NCI-H187 treated with DMSO at 0.1 percent for 48 hours (cell line): ENCODE results near the gene RASL12.
"Not testable (repeated sequence)": the region's sequence is repeated elsewhere in the genome, so short reads cannot be mapped to it uniquely, and the experiment has no call there.

Experiments used
- DNase-seq: peaks from one replicate; lab custom pipeline; 2025; lab: John Stamatoyannopoulos, UW

The RASL12 gene

GRCh38 chr15:65067645-65068402 is at the start of gene RASL12:
Gene RASL12, minus strand, starts transcription at chr15:65067991. Its CDS starts 156 bp downstream, at chr15:65067835.
- no peak for DNase-seq

DNA sequence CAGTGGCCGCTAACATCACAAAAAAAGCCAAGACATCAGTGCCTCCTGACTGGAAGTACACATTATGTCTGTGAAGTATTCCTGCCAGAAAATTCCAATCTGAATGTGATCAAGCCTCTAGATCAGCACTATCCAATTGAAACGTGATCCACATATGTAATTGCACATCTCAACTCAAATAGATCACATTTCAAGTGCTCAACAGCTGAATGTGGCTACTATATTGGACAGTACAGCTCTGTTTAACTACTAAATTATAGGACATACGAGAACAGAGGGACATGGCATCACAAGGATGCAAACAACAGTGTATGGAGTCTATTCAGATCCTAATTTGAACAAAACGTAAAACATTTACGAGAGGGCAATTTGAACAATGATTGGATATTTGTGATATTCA is 47.8 kb upstream of the RASL12 start:
- DNase-seq: no peak

- DNase-seq: no peak
Observed at GRCh38 chr15:65115086-65115485, 47.3 kb upstream of the RASL12 start, which contains the start of gene UBAP1L. Gene UBAP1L, minus strand, starts transcription at chr15:65115200. Its CDS starts 8,985 bp downstream, at chr15:65106215.

GRCh38 chr15:65110676-65111292 is 43.0 kb upstream of the RASL12 start:
- no peak for DNase-seq

GRCh38 chr15:65106011-65106590 is 38.3 kb upstream of the RASL12 start:
- no peak for DNase-seq

DNA sequence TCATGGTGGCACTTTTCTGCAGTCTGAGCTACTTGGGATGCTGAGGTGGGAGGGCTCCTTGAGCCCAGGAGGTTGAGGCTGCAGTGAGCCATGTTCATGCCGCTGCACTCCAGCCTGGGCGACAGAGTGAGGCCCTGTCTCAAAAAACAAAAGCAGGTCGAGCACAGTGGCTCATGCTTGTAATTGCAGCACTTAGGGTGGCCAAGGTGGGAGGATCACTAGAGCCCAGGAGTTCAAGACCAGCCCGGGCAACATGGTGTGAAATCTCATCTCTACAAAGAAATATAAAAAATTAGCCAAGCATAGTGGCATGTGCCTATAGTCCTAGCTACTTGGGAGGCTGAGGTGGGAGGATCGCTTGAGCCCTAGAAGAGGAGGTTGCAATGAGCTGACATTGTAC is 37.2 kb upstream of the RASL12 start:
- no peak for DNase-seq

GRCh38 chr15:65102912-65103311 is 35.1 kb upstream of the RASL12 start:
- DNase-seq: no peak

DNA sequence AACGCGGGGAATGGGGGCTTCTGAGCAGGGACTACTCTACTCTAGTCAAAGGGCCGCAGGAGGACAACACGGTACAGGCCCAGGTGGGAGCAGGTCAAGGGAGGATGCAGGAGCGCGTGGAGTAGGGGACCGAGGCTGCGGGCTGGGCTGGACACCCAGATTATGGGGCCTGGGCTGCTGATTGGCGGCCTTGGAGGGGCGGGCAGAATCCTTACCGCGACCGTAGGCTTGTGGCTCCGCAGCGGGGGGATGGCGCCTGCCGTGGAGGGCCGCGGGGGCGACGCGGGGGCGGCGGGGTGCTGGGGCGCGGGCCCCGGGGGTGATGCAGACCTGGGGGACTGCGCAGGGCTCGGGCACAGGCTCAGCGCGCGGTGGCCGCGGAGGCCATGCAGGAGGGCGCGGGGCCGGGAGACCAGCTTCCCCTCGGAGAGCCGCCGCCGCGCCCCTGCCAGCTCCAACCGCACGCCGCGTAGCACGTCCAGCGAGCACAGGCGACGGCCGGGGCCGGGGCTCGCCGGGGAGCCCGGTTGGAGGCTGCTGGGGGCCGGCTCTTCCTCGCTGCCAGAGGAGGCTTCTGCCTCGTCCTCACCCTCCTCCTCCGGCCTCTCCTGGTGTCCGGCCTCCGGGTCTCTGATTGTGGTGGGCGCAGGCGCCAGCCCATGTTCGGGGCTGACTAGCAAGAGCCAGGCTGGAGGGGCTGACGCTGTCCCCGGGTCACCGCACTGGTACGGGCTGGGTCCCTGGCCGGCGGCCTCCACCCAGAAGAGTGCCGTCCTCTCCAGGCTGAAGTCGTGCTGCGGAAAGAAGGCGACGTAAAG is 34.3 kb upstream of the RASL12 start:
- no peak for DNase-seq

DNA sequence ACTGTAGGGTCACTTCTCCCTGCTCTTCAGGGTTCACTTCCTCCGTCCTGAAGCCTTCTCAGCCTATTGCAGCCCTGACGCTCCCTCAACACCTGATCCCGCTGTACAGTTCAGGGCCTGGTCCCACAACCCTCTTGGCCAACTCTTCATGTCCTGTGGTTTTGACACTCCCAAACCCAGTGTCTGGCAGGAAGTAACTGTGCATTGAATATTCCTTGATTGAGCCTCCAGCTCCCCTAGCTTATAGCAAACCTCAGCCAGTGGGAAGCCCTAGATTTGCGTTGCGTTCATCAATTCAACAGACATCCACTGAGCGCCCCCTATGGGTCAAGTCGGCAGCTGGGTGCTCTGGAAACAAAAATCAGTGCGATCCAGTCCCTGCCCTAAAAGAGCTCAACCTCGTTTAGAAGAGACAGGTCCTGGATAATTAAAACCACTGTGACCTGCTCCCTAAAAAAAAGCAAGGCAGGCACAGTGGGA is 33.7 kb upstream of the RASL12 start:
- no peak for DNase-seq

- DNase-seq: no peak
Observed at GRCh38 chr15:65100442-65100841, 32.7 kb upstream of the RASL12 start.

- DNase-seq: not testable (repeated sequence)
Observed at GRCh38 chr15:65099801-65100200, 32.0 kb upstream of the RASL12 start.

- DNase-seq: no peak
Observed at GRCh38 chr15:65099336-65099735, 31.5 kb upstream of the RASL12 start.

DNA sequence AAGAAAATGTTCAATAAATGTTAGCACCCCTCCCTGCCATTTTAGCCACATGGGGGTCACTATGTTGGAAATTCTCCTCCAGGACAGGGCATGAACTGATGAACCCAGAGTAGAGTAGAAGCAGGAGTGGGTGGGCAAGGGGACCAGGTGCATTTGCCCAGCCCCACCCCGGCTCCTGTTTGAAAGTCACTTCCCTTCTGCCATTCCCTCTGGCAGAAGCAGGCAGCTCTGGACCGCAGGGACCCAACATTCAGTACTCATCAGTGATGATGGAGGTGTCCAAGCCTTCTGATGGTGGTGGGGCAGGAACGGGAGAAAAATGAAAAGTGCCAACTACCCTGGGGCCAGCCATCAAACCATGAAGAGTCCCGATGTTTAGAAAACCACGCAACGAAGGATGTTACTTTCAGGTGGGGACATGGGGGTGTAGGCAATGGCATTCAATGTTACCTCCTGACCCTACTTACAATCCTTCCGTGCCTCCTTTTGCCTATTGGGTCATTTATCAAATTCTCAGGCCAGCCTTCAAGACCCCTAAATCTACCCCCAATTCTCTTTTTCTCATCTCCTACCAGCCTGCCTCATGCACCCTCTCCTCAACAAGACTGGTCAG is 30.0 kb upstream of the RASL12 start:
- DNase-seq: no peak

GRCh38 chr15:65096481-65097385 is 28.9 kb upstream of the RASL12 start:
- DNase-seq: no peak

- DNase-seq: no peak
Observed at GRCh38 chr15:65095747-65096104, 27.9 kb upstream of the RASL12 start.

- DNase-seq: no peak
Observed at GRCh38 chr15:65095011-65095746, 27.4 kb upstream of the RASL12 start.

DNA sequence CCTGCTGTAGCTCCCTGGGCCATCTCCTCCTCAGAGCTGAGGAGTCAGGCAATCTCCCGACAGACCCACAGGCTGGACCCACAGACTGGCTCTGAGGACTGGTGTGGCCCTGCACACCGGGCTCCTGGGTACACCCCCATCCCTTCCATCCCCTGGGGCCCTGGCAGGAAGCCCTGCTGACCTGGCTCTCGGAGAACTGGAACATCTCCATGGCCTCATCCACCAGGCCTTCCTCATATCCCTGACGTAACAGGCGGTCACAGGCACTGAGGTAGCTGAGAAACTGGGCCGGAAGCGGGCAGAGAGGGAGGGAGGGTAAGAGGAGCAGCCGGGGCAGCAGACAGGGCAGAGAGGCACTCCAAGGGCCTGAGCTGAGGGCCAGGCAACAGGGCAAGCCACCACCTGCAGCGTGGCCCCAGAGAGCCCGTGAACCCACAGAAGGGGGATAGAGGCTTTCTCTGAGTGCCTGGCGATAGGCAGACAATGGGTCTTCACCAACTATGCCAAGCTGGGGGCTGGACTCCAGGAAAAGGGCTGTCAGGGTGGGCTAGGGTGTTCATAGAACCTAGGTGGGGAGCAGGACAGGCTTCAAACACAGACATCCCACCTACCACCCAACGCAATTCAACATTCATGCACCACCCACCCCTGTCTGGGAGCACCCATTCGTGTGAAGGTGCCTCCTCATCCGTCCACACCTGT is 26.7 kb upstream of the RASL12 start:
- no peak for DNase-seq

- DNase-seq: not testable (repeated sequence)
Observed at GRCh38 chr15:65093793-65094170, 26.0 kb upstream of the RASL12 start.
